Measurements from ENCODE around the gene CMTM2.

DNA sequence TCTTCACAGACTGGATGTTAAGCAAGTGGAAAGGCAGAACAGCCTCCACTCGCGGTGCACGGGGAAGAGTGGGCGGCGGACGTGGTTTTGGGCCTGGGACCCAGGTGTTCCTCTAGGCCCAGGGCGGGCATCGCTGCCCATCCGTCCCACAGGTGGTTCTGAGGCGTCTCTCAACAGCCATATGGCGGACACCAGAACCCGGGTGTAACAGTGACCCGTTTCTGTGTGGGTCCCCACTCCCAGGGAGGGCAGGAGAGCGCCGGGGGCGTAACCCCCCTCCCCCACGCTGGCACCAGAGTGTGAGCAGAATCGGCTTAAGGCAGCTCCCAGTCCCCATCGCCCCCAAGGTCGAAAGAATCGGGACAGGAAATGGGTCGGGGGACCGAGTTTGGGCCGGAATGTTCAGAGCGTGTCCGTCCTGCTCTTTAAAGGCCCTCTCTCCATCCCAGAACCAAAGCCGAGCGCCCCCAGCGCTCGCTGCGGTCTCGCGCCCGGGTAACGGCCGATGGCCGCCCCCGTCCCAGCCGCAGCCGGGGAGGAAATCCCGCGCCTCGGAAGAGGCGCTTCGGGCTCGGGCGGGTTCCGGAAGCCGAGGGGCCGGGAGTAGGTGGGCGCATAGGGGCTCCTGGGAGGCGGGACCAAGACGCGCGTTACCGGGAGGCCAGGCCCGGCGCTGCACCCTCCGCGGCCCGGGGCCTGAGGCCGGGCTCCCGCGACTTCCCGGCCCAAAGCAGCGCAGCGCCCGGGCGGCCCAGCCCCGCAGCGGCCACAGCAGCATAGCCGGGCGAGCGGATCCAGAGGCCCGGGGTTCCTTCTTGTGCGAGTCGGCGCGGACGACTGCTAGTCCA lies 29.8 kb upstream of the CMTM2 start, which contains the start of gene TK2:
- TF ChIP-seq ZNF274 (IDR thresholded peaks at IDR 0.05; ENCODE audit: low read depth, low read length) (no peak), YY1 (IDR thresholded peaks at IDR 0.05; ENCODE audit: insufficient read depth, insufficient read length) (no peak)
